ENCODE measurements around the gene NMB.

- no peak for TF ChIP-seq CTCF (IDR thresholded peaks at IDR 0.05; ENCODE audit: low read depth, low read length)
- TF ChIP-seq EZH2phosphoT487 (IDR thresholded peaks at IDR 0.05; ENCODE audit: low read depth): no peak
These were observed 2.1 kb upstream of the NMB start for GRCh38 chr15:84659904-84660781.

All from OCI-LY3 (cell line).